Liver (tissue), 9 donors: Measurements from ENCODE around the gene MAP3K5. TPM values are rescaled to one million over a fixed set of nuclear protein-coding genes. Genes with fewer than 3 reads are reported as not detected.

Experiments
- DNase-seq: peaks from one replicate; pipeline ENCODE4 v3.0.0-alpha.2; 2017; ENCODE audit warnings: low spot score
- H3K27ac ChIP-seq, 2 donors: one replicate each; pipeline ENCODE4 v1.7.0; 2013; ENCODE audit warnings: inconsistent platforms in 2 of 2, low read length in 2 of 2, control low read depth in 1 of 2, low read depth in 1 of 2, mild to moderate bottlenecking in 1 of 2
- H3K27me3 ChIP-seq, 4 donors: one replicate each; pipeline versions ENCODE4 v1.6.1 to v1.7.0; 2013; ENCODE audit warnings: low read length in 3 of 4, inconsistent platforms in 1 of 4, mild to moderate bottlenecking in 1 of 4, moderate library complexity in 1 of 4; ENCODE audit not compliant: control insufficient read depth in 4 of 4, insufficient read depth in 4 of 4
- H3K36me3 ChIP-seq, 4 donors: one replicate each; pipeline versions ENCODE4 v1.6.1 to v1.7.0; 2013; ENCODE audit warnings: low read length in 3 of 4, mild to moderate bottlenecking in 3 of 4, low read depth in 1 of 4, moderate library complexity in 1 of 4; ENCODE audit not compliant: control insufficient read depth in 4 of 4, insufficient read depth in 3 of 4
- H3K4me1 ChIP-seq, 4 donors: one replicate each; pipeline versions ENCODE4 v1.6.1 to v1.7.0; 2013; ENCODE audit warnings: low read length in 3 of 4, mild to moderate bottlenecking in 3 of 4, moderate library complexity in 1 of 4; ENCODE audit not compliant: control insufficient read depth in 4 of 4, insufficient read depth in 4 of 4
- H3K4me3 ChIP-seq, 3 donors: one replicate each; pipeline versions ENCODE4 v1.6.1 to v1.7.0; 2013; ENCODE audit warnings: low read length in 3 of 3, control low read depth in 1 of 3, low read depth in 1 of 3, mild to moderate bottlenecking in 1 of 3
- H3K9ac ChIP-seq, 2 donors: one replicate each; pipeline ENCODE4 v1.7.0; 2013; ENCODE audit warnings: low read length in 2 of 2, mild to moderate bottlenecking in 2 of 2, moderate library complexity in 2 of 2, control low read depth in 1 of 2, low read depth in 1 of 2
- H3K9me3 ChIP-seq, 4 donors: one replicate each; pipeline versions ENCODE4 v1.6.1 to v1.7.0; 2013; ENCODE audit warnings: low read length in 3 of 4; ENCODE audit not compliant: control insufficient read depth in 4 of 4
- FOXA1 ChIP-seq: IDR thresholded peaks from 2 replicates; pipeline ENCODE4 v1.6.1; 2016; ENCODE audit warnings: antibody characterized with exemption
- JUND ChIP-seq, 2 donors: IDR thresholded peaks; 2 replicates each; pipeline ENCODE4 v1.6.1; 2016; ENCODE audit warnings: antibody characterized with exemption in 2 of 2
- RAD21 ChIP-seq, 2 donors: IDR thresholded peaks; 2 replicates each; pipeline ENCODE4 v1.6.1; 2016; ENCODE audit warnings: antibody characterized with exemption in 2 of 2, mild to moderate bottlenecking in 2 of 2
- RXRA ChIP-seq, 2 donors: IDR thresholded peaks; 2 replicates each; pipeline ENCODE4 v1.6.1; 2017 to 2018; ENCODE audit warnings: antibody characterized with exemption in 2 of 2, mild to moderate bottlenecking in 1 of 2
- TAF1 ChIP-seq: conservative IDR thresholded peaks from 2 replicates; pipeline ENCODE4 v1.6.1; 2016; ENCODE audit warnings: antibody characterized with exemption, mild to moderate bottlenecking
- WGBS: extraction: QIAGEN DNeasy Blood & Tissue Kit; methylation state at CpG from one replicate; pipeline ENCODE4 v1.1.7; 2013; 5-methylcytosine and 5-hydroxymethylcytosine counted together
- polyA plus RNA-seq, 2 donors: library from polyadenylated mRNA; stranded (reverse) in 1 of 2; unstranded in 1 of 2; fragments of 200-250 nt in 1 of 2; fragments of >200 nt in 1 of 2; fragmentation: Nextera tagmentation in 1 of 2; extraction: Ambion mirVana in 1 of 2; gene quantifications; one replicate each; pipeline versions ENCODE4 v1.2.1 to v1.2.3, GENCODE V29; 2013 to 2015
- total RNA-seq, 2 donors: library from RNA; depleted of rRNA; stranded (reverse); fragments of >200 nt; gene quantifications; one replicate each; pipeline ENCODE4 v1.2.3, GENCODE V29; 2014
- TF ChIP-seq, protein P1 (sequence below): IDR thresholded peaks from 2 replicates; pipeline ENCODE4 v1.6.1; 2016; ENCODE audit warnings: antibody characterized with exemption, mild to moderate bottlenecking
- TF ChIP-seq, protein P2 (sequence below): IDR thresholded peaks from 2 replicates; pipeline ENCODE4 v1.6.1; 2016; ENCODE audit warnings: antibody characterized with exemption
- donor health status: healthy.
- donor health status: healthy.
- donor health status: healthy.
- donor health status: healthy.
- donor health status: healthy.

MAP3K5 gene
- total and polyA plus RNA-seq, 4 donors, result 2.9 to 18.0 (median 5.5) TPM

DNA sequence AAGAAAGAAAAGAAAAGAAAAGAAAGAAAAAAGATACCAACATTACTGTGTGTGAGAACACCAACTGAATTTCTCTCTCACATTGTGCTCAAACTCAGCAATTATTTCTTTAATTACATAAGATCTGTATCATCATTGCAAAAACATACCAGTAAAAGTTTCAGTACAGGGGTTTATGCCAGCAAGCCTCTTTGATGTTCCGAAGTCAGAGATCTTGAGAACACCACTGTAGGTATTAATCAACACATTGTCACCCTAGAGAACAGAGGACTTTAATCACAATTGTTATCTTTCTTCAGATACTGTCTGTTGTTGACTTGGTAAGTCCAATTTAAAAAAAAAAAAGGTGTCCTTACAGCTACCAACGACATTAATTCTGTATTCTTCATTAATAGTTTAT is 181.1 kb downstream of the MAP3K5 start:
- Histone ChIP-seq H3K4me3 (no peak overlapping the region), H3K27ac (no peak overlapping the region), H3K9me3 (no peaks in the 10 kb centered on the region), H3K4me1 (peaks cover 2 to 10% (median 5%) of the 10 kb centered on the region in 4 donors), H3K27me3 (no peaks in the 10 kb centered on the region), H3K9ac (no peak overlapping the region), H3K36me3 (peaks cover 2 to 10% (median 4%) of the 10 kb centered on the region in 4 donors)
- WGBS, result 84% methylated on average over 2 of the region's 2 CpGs
- DNase-seq, result no peak
- TF ChIP-seq, protein P1, sequence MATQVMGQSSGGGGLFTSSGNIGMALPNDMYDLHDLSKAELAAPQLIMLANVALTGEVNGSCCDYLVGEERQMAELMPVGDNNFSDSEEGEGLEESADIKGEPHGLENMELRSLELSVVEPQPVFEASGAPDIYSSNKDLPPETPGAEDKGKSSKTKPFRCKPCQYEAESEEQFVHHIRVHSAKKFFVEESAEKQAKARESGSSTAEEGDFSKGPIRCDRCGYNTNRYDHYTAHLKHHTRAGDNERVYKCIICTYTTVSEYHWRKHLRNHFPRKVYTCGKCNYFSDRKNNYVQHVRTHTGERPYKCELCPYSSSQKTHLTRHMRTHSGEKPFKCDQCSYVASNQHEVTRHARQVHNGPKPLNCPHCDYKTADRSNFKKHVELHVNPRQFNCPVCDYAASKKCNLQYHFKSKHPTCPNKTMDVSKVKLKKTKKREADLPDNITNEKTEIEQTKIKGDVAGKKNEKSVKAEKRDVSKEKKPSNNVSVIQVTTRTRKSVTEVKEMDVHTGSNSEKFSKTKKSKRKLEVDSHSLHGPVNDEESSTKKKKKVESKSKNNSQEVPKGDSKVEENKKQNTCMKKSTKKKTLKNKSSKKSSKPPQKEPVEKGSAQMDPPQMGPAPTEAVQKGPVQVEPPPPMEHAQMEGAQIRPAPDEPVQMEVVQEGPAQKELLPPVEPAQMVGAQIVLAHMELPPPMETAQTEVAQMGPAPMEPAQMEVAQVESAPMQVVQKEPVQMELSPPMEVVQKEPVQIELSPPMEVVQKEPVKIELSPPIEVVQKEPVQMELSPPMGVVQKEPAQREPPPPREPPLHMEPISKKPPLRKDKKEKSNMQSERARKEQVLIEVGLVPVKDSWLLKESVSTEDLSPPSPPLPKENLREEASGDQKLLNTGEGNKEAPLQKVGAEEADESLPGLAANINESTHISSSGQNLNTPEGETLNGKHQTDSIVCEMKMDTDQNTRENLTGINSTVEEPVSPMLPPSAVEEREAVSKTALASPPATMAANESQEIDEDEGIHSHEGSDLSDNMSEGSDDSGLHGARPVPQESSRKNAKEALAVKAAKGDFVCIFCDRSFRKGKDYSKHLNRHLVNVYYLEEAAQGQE, result no peak
- no peak for TF ChIP-seq FOXA1

DNA sequence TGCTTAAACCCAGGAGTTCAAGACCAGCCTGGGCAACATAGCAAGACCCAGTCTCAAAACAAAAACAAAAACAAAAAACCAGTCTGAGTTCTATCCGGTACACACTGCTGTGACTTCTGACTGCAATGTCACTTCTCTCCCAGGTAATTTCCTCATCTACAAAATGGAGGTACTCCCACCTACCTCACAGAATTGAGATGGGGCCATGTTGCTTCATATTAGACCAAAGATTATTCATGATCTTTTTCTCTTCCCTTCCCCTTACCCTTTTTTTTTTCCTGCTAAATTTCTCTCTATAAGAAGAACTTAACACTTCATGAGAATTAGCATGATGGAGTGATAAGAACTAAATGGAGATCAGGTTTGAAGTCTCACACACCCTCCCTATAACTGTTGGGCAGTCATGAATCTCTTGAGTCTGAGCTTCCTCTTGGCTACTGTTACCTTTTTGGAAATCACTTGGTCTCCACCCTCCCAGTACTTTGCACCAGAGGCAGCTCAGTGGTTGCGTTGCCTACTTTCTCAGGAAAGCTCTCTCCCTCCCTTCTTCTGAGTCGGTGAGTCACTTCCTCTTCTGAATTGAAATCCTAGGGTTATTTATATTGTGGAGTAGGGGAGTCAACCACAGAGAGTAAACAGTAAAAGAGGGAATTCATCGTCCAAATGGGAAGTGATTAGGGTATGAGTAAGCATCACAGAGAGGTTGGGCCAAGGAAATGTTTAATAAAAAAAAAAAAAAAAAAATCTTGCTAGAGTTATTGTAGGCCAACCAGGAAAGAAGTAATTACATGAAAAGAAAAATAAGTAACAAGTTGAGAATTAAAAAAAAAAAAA is 182.2 kb downstream of the MAP3K5 start:
- no peak for DNase-seq
- no peak overlapping the region for H3K27ac ChIP-seq
- no peak overlapping the region for H3K4me3 ChIP-seq
- H3K4me1 ChIP-seq, result peaks cover 2 to 10% (median 5%) of the 10 kb centered on the region in 4 donors
- 62% methylated on average over 4 of the region's 4 CpGs for WGBS
- H3K9ac ChIP-seq, result no peak overlapping the region
- no peaks in the 10 kb centered on the region for H3K9me3 ChIP-seq
- no peak for TF ChIP-seq TAF1
- TF ChIP-seq, protein P1, result no peak
- TF ChIP-seq FOXA1, result no peak
- peak; percentile 55 to 72 for TF ChIP-seq JUND (IDR thresholded peaks at IDR 0.05)
- H3K36me3 ChIP-seq, result peaks cover 2 to 10% (median 4%) of the 10 kb centered on the region in 4 donors
- no peaks in the 10 kb centered on the region for H3K27me3 ChIP-seq

DNA sequence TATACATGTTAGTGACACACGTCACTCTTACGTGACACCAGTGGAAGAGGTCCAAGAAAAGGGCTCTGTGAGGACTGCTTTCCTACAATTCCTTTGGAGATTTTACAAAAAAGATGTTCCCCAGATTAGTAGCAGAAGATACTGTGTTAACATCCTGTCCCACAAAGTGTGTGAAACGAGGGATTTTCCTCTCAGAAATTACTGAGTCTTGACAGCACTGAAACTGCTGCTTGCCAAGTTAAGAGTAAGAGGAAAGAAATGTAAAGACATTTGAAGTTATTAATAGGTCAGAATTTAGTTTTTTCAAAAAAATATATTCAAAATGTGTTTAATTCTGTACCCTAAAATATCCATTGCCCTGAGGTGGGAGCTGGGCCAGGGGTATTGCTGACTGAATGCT is 183.3 kb downstream of the MAP3K5 start:
- WGBS, result 91% methylated on average over 3 of the region's 3 CpGs

More for the DNA sequence above, 183.3 kb downstream of the MAP3K5 start:
- Histone ChIP-seq H3K4me3 (no peak overlapping the region), H3K36me3 (peaks cover 2 to 10% (median 5%) of the 10 kb centered on the region in 4 donors), H3K9me3 (no peaks in the 10 kb centered on the region), H3K27ac (no peak overlapping the region), H3K27me3 (no peaks in the 10 kb centered on the region), H3K4me1 (peaks cover 2 to 10% (median 5%) of the 10 kb centered on the region in 4 donors), H3K9ac (no peak overlapping the region)
- DNase-seq, result no peak
- TF ChIP-seq, protein P2, sequence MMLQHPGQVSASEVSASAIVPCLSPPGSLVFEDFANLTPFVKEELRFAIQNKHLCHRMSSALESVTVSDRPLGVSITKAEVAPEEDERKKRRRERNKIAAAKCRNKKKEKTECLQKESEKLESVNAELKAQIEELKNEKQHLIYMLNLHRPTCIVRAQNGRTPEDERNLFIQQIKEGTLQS, result no peak
- TF ChIP-seq FOXA1 (no peak), RXRA (IDR thresholded peaks at IDR 0.05) (no peak), RAD21 (IDR thresholded peaks at IDR 0.05) (no peak)
